Epithelial cell of esophagus (primary cell): ENCODE results near the gene FALEC.

Experiments used
- DNase-seq: peaks from one replicate; pipeline ENCODE4 v3.0.0; 2010; ENCODE audit warnings: low read depth
- H3K4me3 ChIP-seq: 2 replicates; pipeline ENCODE4 v1.5.1; 2011; ENCODE audit warnings: mild to moderate bottlenecking, low read length, control low read depth
- CTCF ChIP-seq: IDR thresholded peaks from 2 replicates; pipeline ENCODE4 v1.5.1; 2011; ENCODE audit warnings: low read depth, mild to moderate bottlenecking, low read length, control low read depth, inconsistent platforms; ENCODE audit not compliant: insufficient read depth; ENCODE audit errors: missing control alignments

FALEC gene

GRCh38 chr1:150575518-150576366, 60.2 kb downstream of the FALEC start:
- H3K4me3 ChIP-seq: peak overlapping the region; percentile 98
- DNase-seq: no peak
- TF ChIP-seq CTCF: no peak

- DNase-seq: no peak
- TF ChIP-seq CTCF: no peak
- peak overlapping the region; percentile 98 for H3K4me3 ChIP-seq
Observed at GRCh38 chr1:150576367-150576711, 60.8 kb downstream of the FALEC start.

- H3K4me3 ChIP-seq: peak overlapping the region; percentile 98
- no peak for TF ChIP-seq CTCF
- peak; percentile 44 for DNase-seq
Observed at GRCh38 chr1:150576794-150577556, 61.4 kb downstream of the FALEC start.

- peak overlapping the region; percentile 98 for H3K4me3 ChIP-seq
- DNase-seq: no peak
- TF ChIP-seq CTCF: no peak
Observed at GRCh38 chr1:150577557-150578271, 62.2 kb downstream of the FALEC start.

GRCh38 chr1:150578272-150579109, 62.9 kb downstream of the FALEC start:
- no peak for TF ChIP-seq CTCF
- peak overlapping the region; percentile 98 for H3K4me3 ChIP-seq
- DNase-seq: peak; percentile 79

GRCh38 chr1:150579110-150579944, 63.8 kb downstream of the FALEC start, which contains the start of gene MCL1:
Gene MCL1, minus strand, starts transcription at chr1:150579610. Its CDS starts 80 bp downstream, at chr1:150579530.
- no peak for TF ChIP-seq CTCF

More at GRCh38 chr1:150579110-150579944, 63.8 kb downstream of the FALEC start, which contains the start of gene MCL1:
- H3K4me3 ChIP-seq: peak within 1 kb of the TSS; percentile 98
- DNase-seq: peak; percentile 95
